Adipose tissue (tissue), 3 donors: Measurements from ENCODE around the gene GPR39. TPM values are rescaled to one million over a fixed set of nuclear protein-coding genes. Genes with fewer than 3 reads are reported as not detected.

Experiments used
- H3K27ac ChIP-seq: one replicate; pipeline ENCODE4 v1.5.1; 2013; ENCODE audit warnings: low read depth, low read length
- WGBS, 3 donors: extraction: QIAGEN DNeasy Blood & Tissue Kit; methylation state at CpG; one replicate each; pipeline ENCODE4 v1.1.7; 2013; 5-methylcytosine and 5-hydroxymethylcytosine counted together
- polyA plus RNA-seq, 3 donors: library from polyadenylated mRNA; stranded (reverse); fragments of 200-250 nt; gene quantifications; one replicate each; pipeline ENCODE4 v1.2.3, GENCODE V29; 2013
- donor health status: healthy with polysubstance abuse.
- donor health status: Bipolar disorder and iron deficiency.
- donor health status: healthy.

GPR39 gene
- polyA plus RNA-seq, 3 donors, result 0.54 to 2.9 TPM; not detected in 1

DNA sequence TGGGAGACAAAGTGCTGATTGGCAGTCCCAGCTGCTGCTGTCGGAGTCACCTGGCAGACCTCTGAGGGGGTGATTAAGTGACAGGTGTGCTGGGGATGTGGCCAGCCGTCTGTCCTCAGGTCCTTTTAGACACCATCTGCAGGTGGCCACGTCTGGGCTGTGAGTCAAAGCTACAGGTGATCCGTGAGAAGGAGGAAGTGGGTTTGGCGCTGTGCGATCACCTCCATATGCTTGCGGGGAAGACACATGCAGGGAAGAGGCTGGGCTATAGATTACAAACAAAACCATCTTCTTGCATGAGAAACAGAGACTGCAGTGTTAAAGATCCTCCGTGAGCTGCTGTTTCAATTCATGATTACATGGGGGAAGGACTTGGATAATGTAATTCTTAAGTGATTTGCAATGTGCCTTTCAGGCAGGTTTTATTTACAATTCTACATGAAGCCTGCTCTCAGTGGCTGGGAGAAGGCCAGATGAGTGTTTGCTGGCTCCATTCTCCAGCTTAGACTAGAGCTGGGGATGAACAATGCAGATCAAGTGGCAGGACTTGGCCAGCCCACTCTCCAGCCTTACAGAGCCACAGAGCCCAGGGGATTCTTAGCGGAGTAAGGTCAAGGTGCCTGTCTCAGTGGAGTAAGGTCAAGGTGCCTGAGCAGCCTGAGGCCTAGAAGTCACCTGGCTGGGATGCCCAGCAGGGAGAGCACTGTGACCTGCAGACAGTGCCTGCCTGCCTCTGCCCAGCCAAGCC, 165.6 kb downstream of the GPR39 start:
- H3K27ac ChIP-seq, result no peak overlapping the region
- 34 to 78% (median 77%) methylated on average over 9 of the region's 9 CpGs for WGBS, 3 donors

- no peak overlapping the region for H3K27ac ChIP-seq
- 85 to 92% (median 89%) methylated on average over 10 of the region's 10 CpGs for WGBS, 3 donors
Observed at GRCh38 chr2:132583666-132584360, 167.2 kb downstream of the GPR39 start.

DNA sequence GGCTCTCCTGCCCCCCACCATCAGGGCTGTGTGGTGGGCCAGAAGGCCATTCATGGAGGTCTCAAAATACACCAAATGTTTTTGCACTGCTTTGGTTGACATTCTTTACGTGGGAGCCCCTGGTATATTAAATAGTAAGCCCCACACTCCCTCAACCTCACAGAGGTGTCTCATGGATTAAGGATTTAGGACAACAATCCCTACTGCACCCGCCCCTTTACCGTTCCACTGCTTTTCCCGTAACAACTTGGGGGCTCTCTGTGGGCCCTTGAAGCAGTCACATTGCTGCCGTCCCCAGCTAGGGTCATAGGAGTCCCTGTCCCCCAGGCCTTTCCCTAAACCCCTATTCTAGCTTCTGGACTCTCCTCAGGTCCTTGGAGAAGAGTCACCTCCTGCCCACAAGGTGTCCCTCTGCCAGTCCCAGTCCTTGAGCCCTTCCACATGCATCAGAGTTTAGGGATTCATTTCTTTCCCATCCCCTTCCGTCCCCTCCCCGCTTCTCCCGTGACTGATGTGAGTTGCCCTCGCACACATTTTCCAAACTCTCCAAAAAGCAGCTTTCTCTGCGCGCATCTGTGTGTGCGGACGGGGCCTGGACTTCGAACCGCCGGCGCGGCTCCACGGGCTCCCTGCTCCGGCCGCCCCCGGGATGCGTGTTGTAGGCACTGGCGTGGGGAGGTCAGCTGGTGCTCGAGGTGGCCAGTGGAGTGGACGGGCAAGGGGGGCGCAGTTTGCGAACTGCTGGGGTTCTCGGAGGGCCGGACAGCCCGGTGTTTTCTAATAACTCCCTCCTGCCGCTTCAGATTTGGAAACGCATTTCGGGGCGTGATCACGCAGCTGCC, 168.6 kb downstream of the GPR39 start:
- H3K27ac ChIP-seq, result no peak overlapping the region
- 94 to 95% (median 94%) methylated on average over 36 of the region's 36 CpGs for WGBS, 3 donors

GRCh38 chr2:132586101-132586511, 169.5 kb downstream of the GPR39 start:
- 78 to 90% (median 85%) methylated on average over 14 of the region's 14 CpGs for WGBS, 3 donors

DNA sequence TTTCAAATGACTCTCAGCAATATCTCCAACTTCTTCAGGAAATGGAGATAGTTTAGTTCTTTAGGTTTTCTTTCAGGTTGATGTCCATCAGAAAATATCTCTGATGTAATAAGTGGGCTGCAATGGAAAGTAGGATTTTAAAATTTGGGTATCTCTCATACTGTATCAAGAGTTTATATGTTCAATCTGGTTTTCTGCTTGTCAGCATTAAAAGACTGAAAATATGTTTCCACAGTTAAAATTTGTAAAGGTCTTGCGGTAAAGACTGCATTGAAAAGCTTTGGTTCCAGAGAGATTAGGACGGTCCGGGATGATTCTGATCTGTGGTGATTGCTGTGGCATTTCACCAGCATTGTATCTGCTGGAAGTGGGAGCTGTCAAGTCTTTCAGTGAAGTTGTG, 170.2 kb downstream of the GPR39 start:
- 91 to 94% (median 94%) methylated on average over 3 of the region's 3 CpGs for WGBS, 3 donors
- H3K27ac ChIP-seq, result no peak overlapping the region

More at GRCh38 chr2:132586101-132586511, 169.5 kb downstream of the GPR39 start:
- no peak overlapping the region for H3K27ac ChIP-seq

DNA sequence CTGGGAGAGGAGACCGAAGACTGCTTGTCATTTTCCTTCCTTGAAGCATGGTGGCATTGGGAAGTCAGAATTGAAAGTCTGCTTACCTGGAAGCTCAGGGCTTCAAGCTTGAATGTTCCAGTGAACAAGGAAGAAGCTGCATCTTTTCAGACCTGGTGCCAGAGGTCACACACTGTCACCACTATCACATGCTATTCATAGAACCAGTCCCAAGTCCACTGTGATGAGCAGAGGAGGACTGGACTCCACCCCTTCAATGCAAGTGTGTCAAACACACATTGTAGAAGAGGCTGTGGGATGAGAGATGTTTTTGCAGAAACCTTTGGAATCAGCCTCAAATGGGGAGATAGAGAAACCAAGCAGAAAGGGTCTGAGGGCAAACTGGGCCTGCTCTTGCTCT, 172.0 kb downstream of the GPR39 start:
- 76 to 96% (median 80%) methylated on average over 1 of the region's 1 CpG for WGBS, 3 donors
- no peak overlapping the region for H3K27ac ChIP-seq

GRCh38 chr2:132589111-132589830, 172.7 kb downstream of the GPR39 start:
- WGBS, 3 donors, result 40 to 72% (median 53%) methylated on average over 8 of the region's 8 CpGs
- H3K27ac ChIP-seq, result no peak overlapping the region

DNA sequence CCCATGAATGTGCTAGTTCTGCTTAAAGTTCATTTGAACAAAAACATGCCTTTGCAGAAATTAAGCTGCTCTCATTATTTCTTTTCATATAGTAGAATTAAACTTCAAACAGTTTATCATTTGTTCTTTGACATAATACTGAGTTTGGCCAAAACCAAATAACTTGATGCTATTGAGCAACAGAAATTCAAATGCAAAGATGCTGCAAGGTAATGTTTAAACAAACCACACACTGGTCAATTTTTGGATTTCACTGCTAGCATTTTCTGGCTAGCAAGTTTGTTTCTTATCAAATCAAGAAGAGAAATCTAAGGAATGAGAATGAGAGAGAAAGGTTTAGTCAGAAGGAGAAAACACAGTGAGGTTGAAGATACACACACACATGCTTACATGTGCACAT, 173.4 kb downstream of the GPR39 start:
- no peak overlapping the region for H3K27ac ChIP-seq

DNA sequence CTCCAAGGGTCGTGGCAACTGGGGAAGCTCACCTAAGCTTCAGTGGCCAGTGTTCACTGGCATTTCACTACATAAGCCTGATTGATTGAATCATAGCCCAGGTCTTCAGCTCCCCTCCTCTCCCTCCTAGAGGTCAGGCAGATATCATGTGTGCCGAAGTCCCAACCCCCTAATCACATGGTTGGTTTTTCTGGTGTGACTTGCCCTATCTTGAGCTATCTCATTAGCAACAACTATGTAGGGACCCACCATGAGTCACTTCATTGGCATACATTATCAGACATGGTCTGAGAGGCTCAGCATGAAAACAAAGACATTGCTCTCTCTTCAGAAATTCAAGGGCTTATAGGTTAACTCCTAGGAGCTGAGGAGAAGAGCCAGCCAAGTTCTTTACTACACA, 176.6 kb downstream of the GPR39 start:
- WGBS, 3 donors, result 76 to 81% (median 77%) methylated on average over 2 of the region's 2 CpGs
- no peak overlapping the region for H3K27ac ChIP-seq

DNA sequence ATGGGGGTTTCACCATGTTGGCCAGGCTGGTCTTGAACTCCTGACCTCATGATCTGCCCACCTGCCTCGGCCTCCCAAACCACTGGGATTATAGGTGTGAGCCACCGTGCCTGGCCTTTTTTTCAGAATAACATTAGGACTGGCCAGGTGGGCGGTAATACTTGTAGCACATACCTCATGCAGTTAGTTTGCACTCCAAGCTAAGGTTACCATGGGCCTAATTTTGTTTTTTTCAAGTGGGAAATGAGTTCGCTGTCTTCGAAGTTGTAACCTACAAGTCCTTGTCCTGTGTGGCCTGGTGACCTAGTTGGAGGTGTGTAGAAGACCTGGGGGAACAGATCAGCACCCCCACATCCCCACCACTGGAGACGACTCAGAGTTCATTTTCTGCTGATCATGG, 178.6 kb downstream of the GPR39 start:
- 73 to 89% (median 85%) methylated on average over 6 of the region's 6 CpGs for WGBS, 3 donors
- H3K27ac ChIP-seq, result no peak overlapping the region

GRCh38 chr2:132595693-132596092, 179.1 kb downstream of the GPR39 start:
- H3K27ac ChIP-seq, result no peak overlapping the region
- 81 to 97% (median 82%) methylated on average over 2 of the region's 2 CpGs for WGBS, 3 donors

DNA sequence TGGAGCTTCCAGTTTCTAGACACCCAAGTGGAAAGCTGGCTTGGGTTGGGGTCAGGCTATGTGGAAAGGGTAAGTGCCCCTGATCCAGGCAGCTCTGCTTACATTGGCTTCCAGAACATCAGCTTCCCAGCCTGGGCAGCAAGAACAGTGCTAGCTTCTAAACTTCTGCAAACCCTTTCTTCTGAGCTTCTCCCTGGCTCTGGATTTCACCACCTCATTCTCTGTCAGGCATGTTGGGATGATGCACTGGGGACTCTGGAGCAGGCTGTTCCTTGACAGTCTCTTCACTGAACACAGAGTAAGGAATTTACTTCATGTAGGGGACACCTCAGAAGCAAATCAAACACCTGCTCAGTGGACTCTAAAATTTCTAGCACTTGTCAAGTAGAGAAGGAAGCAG, 180.6 kb downstream of the GPR39 start:
- no peak overlapping the region for H3K27ac ChIP-seq

- no peak overlapping the region for H3K27ac ChIP-seq
- 77 to 96% (median 94%) methylated on average over 1 of the region's 1 CpG for WGBS, 3 donors
Observed at GRCh38 chr2:132597831-132598230, 181.2 kb downstream of the GPR39 start.

GRCh38 chr2:132598536-132598935, 181.9 kb downstream of the GPR39 start:
- WGBS, 3 donors, result 62 to 78% (median 77%) methylated on average over 3 of the region's 3 CpGs
- no peak overlapping the region for H3K27ac ChIP-seq

GRCh38 chr2:132599556-132599955, 183.0 kb downstream of the GPR39 start:
- 91 to 99% (median 91%) methylated on average over 4 of the region's 4 CpGs for WGBS, 3 donors
- no peak overlapping the region for H3K27ac ChIP-seq

- WGBS, 3 donors, result 79 to 88% (median 84%) methylated on average over 1 of the region's 1 CpG
- no peak overlapping the region for H3K27ac ChIP-seq
Observed at GRCh38 chr2:132604561-132604960, 188.0 kb downstream of the GPR39 start.

GRCh38 chr2:132605236-132606180, 188.9 kb downstream of the GPR39 start:
- no peak overlapping the region for H3K27ac ChIP-seq
- 76 to 89% (median 80%) methylated on average over 14 of the region's 14 CpGs for WGBS, 3 donors

DNA sequence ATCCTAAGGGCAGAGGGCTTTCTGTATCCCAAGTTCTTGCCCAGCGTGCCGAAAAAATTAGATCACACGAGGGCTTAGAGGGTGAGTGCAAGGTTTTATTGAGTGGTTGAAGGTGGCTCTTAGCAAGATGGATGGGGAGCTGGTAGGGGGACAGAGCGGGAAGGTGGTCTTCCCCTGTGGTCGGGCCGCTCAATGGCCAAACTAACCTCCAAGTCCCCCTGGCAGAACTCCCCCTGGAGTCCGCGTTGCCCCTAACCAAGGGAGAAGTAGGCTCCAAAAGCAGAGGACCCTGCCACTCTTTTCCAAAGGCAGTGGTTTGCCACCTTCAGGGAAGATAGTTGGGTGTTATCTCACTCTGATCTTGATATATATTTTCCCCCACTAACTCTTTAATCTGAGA, 190.0 kb downstream of the GPR39 start:
- H3K27ac ChIP-seq, result no peak overlapping the region
- 90 to 97% (median 91%) methylated on average over 8 of the region's 8 CpGs for WGBS, 3 donors
